K562 (cell line): ENCODE measurements around the gene DNASE1L1. TPM values are rescaled to one million over a fixed set of nuclear protein-coding genes. Genes with fewer than 3 reads are reported as not detected.

Experiments
- BCL6 ChIP-seq: fragments of 250-450 bp; sonication (Bioruptor Pico); IDR thresholded peaks from 2 replicates; pipeline ENCODE4 v1.4.0; 2020
- EZH2 ChIP-seq: IDR thresholded peaks from 2 replicates; pipeline ENCODE4 v1.6.1; 2012; ENCODE audit warnings: low read depth, mild to moderate bottlenecking, inconsistent platforms, low read length, borderline replicate concordance
- FOS ChIP-seq: IDR thresholded peaks from 3 replicates; pipeline ENCODE4 v1.6.1; 2011; ENCODE audit not compliant: insufficient read length; ENCODE audit errors: extremely low read depth
- HMBOX1 ChIP-seq: sonication (generic); IDR thresholded peaks from 2 replicates; pipeline ENCODE4 v1.6.1; 2016
- NFRKB ChIP-seq: fragments of 450-650 bp; IDR thresholded peaks from 2 replicates; pipeline ENCODE4 v1.6.1; 2016; ENCODE audit warnings: low read depth
- PTRF ChIP-seq: fragments of 450-650 bp; IDR thresholded peaks from 2 replicates; pipeline ENCODE4 v1.6.1; 2016; ENCODE audit warnings: mild to moderate bottlenecking, missing genetic modification characterization, missing compliant biosample characterization
- SAFB2 ChIP-seq: fragments of 200-400 bp; formaldehyde crosslinking; IDR thresholded peaks from 2 replicates; pipeline ENCODE4 v1.6.1; 2018; ENCODE audit warnings: borderline replicate concordance, low read length, low read depth, moderate library complexity; ENCODE audit not compliant: severe bottlenecking
- SMAD1 ChIP-seq: fragments of 150-350 bp; IDR thresholded peaks from 2 replicates; pipeline ENCODE4 v1.6.1; 2014; ENCODE audit warnings: low read length, low read depth; ENCODE audit not compliant: partially characterized antibody
- SNIP1 ChIP-seq: fragments of 450-650 bp; IDR thresholded peaks from 2 replicates; pipeline ENCODE4 v1.7.1; 2017; ENCODE audit warnings: low read depth, mild to moderate bottlenecking
- SUPT5H ChIP-seq: fragments of 450-650 bp; IDR thresholded peaks from 2 replicates; pipeline ENCODE4 v1.6.1; 2016
- TSC22D4 ChIP-seq: fragments of 450-650 bp; IDR thresholded peaks from 2 replicates; pipeline ENCODE4 v1.6.1; 2016; ENCODE audit warnings: missing genetic modification characterization, missing biosample characterization, control low read depth
- ZNF165 ChIP-seq: fragments of 250-450 bp; sonication (Bioruptor Pico); IDR thresholded peaks from 2 replicates; pipeline ENCODE4 v1.4.0; 2020; ENCODE audit warnings: borderline replicate concordance
- ZNF197 ChIP-seq: fragments of 200-800 bp; sonication (Bioruptor generic); IDR thresholded peaks from 2 replicates; pipeline ENCODE4 v1.6.1; 2016; ENCODE audit warnings: low read depth, missing genetic modification characterization, missing compliant biosample characterization
- ZNF263 ChIP-seq: sonication (generic); formaldehyde crosslinking; IDR thresholded peaks from 2 replicates; pipeline ENCODE4 v1.8.0; 2022; ENCODE audit warnings: mild to moderate bottlenecking, missing genetic modification reagents, borderline replicate concordance
- ZNF589 ChIP-seq: fragments of 200-800 bp; sonication (Bioruptor generic); IDR thresholded peaks from 2 replicates; pipeline ENCODE4 v1.6.1; 2016; ENCODE audit warnings: low read depth, missing genetic modification characterization, missing compliant biosample characterization
- ZNF77 ChIP-seq: fragments of 250-450 bp; sonication (Bioruptor Pico); IDR thresholded peaks from 2 replicates; pipeline ENCODE4 v1.5.0; 2020
- polyA plus RNA-seq, 8 experiments: library from polyadenylated mRNA; depleted of rRNA in 4 of 8; stranded (reverse) in 5 of 8; unstranded in 3 of 8; fragments of >200 nt; fragmentation: Nextera tagmentation in 2 of 8; fragmentation: Illumina TruSeq in 1 of 8; extraction: Ambion mirVana in 2 of 8; extraction: Trizol in 1 of 8; gene quantifications; 2 replicates each; pipeline versions ENCODE4 v1.2.1 to v1.2.3, GENCODE V29; 2011 to 2014; ENCODE audit warnings: inconsistent platforms in 1 of 8, missing spikeins in 1 of 8
- total RNA-seq, 7 experiments: library from RNA; depleted of rRNA in 6 of 7; stranded (reverse); fragments of >200 nt in 6 of 7; fragmentation: Illumina TruSeq in 2 of 7; extraction: Trizol in 2 of 7; gene quantifications; 2 replicates each; pipeline versions ENCODE4 v1.2.1 to v1.2.3, GENCODE V29; 2011 to 2021; ENCODE audit warnings: low replicate concordance in 1 of 7
- TF ChIP-seq, protein P1 (sequence below): fragments of 450-650 bp; conservative IDR thresholded peaks from 2 replicates; pipeline ENCODE4 v1.6.1; 2016; ENCODE audit warnings: missing genetic modification characterization, low read depth, mild to moderate bottlenecking, control low read depth, missing compliant biosample characterization
- TF ChIP-seq, protein P2 (sequence below): fragments of 250-450 bp; sonication (Bioruptor Pico); IDR thresholded peaks from 2 replicates; pipeline ENCODE4 v1.4.0; 2020; ENCODE audit warnings: mild to moderate bottlenecking
- TF ChIP-seq, protein P3 (sequence below), 2 experiments: IDR thresholded peaks; 2 replicates each; pipeline ENCODE4 v1.6.1; 2012; ENCODE audit warnings: improper control_type of control experiment in 2 of 2, low read depth in 2 of 2, low read length in 2 of 2, borderline replicate concordance in 1 of 2
- TF ChIP-seq, protein P4 (sequence below): sonication (generic); formaldehyde crosslinking; IDR thresholded peaks from 2 replicates; pipeline ENCODE4 v1.8.0; 2022; ENCODE audit warnings: mild to moderate bottlenecking, missing genetic modification reagents

DNASE1L1 gene
- total and polyA plus RNA-seq, 9 of the 15 experiments (the other 6 are each of a cell fraction or from before 2014, with no cell fraction given), result 0.73 to 12.6 (median 7.9) TPM

GRCh38 chrX:154399527-154400368, 9.3 kb downstream of the DNASE1L1 start (continued):
- TF ChIP-seq SAFB2, result no peak
- no peak for TF ChIP-seq ZNF77
- TF ChIP-seq HMBOX1, result no peak
- TF ChIP-seq ZNF197 (CRISPR knock-in tag), result no peak
- TF ChIP-seq PTRF (tag), result no peak
- no peak for TF ChIP-seq FOS
- TF ChIP-seq BCL6 (CRISPR knock-in tag), result no peak
- no peak for TF ChIP-seq EZH2
- TF ChIP-seq, protein P1, sequence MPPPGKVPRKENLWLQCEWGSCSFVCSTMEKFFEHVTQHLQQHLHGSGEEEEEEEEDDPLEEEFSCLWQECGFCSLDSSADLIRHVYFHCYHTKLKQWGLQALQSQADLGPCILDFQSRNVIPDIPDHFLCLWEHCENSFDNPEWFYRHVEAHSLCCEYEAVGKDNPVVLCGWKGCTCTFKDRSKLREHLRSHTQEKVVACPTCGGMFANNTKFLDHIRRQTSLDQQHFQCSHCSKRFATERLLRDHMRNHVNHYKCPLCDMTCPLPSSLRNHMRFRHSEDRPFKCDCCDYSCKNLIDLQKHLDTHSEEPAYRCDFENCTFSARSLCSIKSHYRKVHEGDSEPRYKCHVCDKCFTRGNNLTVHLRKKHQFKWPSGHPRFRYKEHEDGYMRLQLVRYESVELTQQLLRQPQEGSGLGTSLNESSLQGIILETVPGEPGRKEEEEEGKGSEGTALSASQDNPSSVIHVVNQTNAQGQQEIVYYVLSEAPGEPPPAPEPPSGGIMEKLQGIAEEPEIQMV (tag), result no peak
- peak; percentile 33 for TF ChIP-seq SUPT5H
- no peak for TF ChIP-seq SMAD1
- no peak for TF ChIP-seq TSC22D4
- peak; percentile 68; the same call in 1 of the 2 replicates for TF ChIP-seq ZNF263 (CRISPR knock-in tag)
- no peak for TF ChIP-seq NFRKB
- TF ChIP-seq, protein P2, sequence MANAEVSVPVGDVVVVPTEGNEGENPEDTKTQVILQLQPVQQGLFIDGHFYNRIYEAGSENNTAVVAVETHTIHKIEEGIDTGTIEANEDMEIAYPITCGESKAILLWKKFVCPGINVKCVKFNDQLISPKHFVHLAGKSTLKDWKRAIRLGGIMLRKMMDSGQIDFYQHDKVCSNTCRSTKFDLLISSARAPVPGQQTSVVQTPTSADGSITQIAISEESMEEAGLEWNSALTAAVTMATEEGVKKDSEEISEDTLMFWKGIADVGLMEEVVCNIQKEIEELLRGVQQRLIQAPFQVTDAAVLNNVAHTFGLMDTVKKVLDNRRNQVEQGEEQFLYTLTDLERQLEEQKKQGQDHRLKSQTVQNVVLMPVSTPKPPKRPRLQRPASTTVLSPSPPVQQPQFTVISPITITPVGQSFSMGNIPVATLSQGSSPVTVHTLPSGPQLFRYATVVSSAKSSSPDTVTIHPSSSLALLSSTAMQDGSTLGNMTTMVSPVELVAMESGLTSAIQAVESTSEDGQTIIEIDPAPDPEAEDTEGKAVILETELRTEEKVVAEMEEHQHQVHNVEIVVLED (CRISPR knock-in tag), result no peak
- TF ChIP-seq, protein P3, sequence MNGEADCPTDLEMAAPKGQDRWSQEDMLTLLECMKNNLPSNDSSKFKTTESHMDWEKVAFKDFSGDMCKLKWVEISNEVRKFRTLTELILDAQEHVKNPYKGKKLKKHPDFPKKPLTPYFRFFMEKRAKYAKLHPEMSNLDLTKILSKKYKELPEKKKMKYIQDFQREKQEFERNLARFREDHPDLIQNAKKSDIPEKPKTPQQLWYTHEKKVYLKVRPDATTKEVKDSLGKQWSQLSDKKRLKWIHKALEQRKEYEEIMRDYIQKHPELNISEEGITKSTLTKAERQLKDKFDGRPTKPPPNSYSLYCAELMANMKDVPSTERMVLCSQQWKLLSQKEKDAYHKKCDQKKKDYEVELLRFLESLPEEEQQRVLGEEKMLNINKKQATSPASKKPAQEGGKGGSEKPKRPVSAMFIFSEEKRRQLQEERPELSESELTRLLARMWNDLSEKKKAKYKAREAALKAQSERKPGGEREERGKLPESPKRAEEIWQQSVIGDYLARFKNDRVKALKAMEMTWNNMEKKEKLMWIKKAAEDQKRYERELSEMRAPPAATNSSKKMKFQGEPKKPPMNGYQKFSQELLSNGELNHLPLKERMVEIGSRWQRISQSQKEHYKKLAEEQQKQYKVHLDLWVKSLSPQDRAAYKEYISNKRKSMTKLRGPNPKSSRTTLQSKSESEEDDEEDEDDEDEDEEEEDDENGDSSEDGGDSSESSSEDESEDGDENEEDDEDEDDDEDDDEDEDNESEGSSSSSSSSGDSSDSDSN (IDR thresholded peaks at IDR 0.05; ENCODE audit: borderline replicate concordance in 1 of 2, low read depth in 2 of 2, low read length in 2 of 2), result no peak
- TF ChIP-seq ZNF165 (CRISPR knock-in tag), result no peak
- TF ChIP-seq ZNF589 (CRISPR knock-in tag), result no peak
- TF ChIP-seq SNIP1, result no peak
- TF ChIP-seq, protein P4, sequence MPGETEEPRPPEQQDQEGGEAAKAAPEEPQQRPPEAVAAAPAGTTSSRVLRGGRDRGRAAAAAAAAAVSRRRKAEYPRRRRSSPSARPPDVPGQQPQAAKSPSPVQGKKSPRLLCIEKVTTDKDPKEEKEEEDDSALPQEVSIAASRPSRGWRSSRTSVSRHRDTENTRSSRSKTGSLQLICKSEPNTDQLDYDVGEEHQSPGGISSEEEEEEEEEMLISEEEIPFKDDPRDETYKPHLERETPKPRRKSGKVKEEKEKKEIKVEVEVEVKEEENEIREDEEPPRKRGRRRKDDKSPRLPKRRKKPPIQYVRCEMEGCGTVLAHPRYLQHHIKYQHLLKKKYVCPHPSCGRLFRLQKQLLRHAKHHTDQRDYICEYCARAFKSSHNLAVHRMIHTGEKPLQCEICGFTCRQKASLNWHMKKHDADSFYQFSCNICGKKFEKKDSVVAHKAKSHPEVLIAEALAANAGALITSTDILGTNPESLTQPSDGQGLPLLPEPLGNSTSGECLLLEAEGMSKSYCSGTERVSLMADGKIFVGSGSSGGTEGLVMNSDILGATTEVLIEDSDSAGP (CRISPR knock-in tag), result peak; percentile 50; the same call in 1 of the 2 replicates
